CD4-positive, alpha-beta T cell treated with Interleukin-2 at 100 ng/mL for 4 hours (primary cell): ENCODE data around the gene IL17F.

Experiments used
- DNase-seq: peaks from one replicate; pipeline ENCODE4 v3.0.0-alpha.2; 2020; ENCODE audit warnings: low spot score

IL17F gene

GRCh38 chr6:52189974-52190373 is 54.3 kb downstream of the IL17F start:
- DNase-seq = no peak

DNA sequence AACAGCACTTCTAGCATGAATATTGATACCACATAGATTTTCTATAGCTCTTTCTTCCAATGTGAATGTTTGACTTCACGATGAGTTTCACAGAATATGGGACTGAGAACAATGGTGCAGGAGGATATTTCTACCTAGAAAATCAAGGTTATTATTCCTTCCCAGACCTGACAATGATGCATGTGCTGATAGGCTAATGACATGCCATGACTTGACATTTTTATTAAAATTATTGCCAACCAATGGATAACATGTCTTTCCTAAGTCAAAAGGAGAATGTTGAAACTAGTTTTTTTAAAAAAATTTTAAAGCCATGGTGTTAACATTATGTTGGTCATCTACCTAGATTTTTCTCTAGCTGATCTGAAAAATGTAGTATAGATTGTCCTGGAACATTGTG is 57.2 kb downstream of the IL17F start:
- DNase-seq = no peak
